SK-N-MC (cell line): ENCODE measurements around the gene PRKAB1.

Source experiments
- EZH2 ChIP-seq: fragments of 200-600 bp; sonication (generic); IDR thresholded peaks from one replicate; pipeline ENCODE4 v1.6.1; 2017; ENCODE audit warnings: antibody characterized with exemption
- FOXP2 ChIP-seq: optimal IDR thresholded peaks from 2 replicates; pipeline ENCODE3; 2011; ENCODE audit warnings: mild to moderate bottlenecking, moderate library complexity; ENCODE audit not compliant: insufficient read depth; ENCODE audit errors: extremely low read length, control extremely low read depth
- POLR2AphosphoS5 ChIP-seq: IDR thresholded peaks from 2 replicates; pipeline ENCODE4 v1.6.1; 2012; ENCODE audit warnings: mild to moderate bottlenecking, low read depth, low read length, borderline replicate concordance

DNA sequence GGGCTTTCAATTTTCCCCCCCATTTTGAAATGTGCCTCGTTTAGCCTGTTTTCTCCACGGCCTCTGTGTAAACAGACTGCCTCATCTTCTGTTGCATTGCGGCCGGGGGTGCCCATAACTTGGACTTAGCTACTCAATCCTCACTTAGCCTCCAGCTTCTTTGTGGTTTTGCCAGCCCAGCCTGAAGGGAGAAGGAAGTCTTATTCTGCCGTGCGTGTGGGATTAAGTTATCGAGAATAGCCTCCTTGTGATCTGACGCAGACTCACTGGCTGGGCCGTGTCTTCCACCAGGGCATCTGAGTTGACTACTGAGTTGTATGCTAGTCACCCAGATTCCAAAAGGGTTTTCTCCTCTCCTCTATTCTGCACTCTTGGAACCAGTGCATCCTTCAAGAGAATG lies 8.1 kb downstream of the PRKAB1 start:
- TF ChIP-seq POLR2AphosphoS5 (no peak), EZH2 (no peak), FOXP2 (no peak)
